ENCODE measurements around the gene TOR2A. TPM values are rescaled to one million over a fixed set of nuclear protein-coding genes. Genes with fewer than 3 reads are reported as not detected.
A peak's percentile ranks its signal among the peaks of the same experiment; 100 is the strongest.

The TOR2A gene
- total and polyA plus RNA-seq, 10 donors, result 16.8 to 36.5 (median 22.7) TPM

- DNase-seq, result peak; percentile 94
- Histone ChIP-seq H3K4me3 (peak within 1 kb of the TSS; percentile 48 to 83 (median 61)), H3K27me3 (replicated peaks in 1 of 7) (no peaks in the 10 kb centered on the region), H3K9me3 (no peaks in the 10 kb centered on the region), H3K27ac (peak within 1 kb of the TSS; percentile 88 to 99 (median 95)), H3K36me3 (peaks cover 0 to 18% (median 9%) of the 10 kb centered on the region in 6 donors), H3K4me1 (peaks cover 36 to 99% (median 82%) of the 10 kb centered on the region in 6 donors)
- WGBS, 5 donors, result 8 to 37% (median 18%) methylated on average over 12 to 13 of the region's 13 CpGs
- TF ChIP-seq POLR2A (IDR thresholded peaks at IDR 0.05), result no peak
- peak; percentile 73 to 83 (median 77) for TF ChIP-seq POLR2AphosphoS5 (IDR thresholded peaks at IDR 0.05)
- peak in 1 of 11 experiments; percentile 9 for TF ChIP-seq CTCF (IDR thresholded peaks at IDR 0.05 in 8 of 11, conservative IDR thresholded peaks at IDR 0.05 in 3 of 11)
- intact Hi-C loops (cut with DNase I; ENCODE audit: low total_unique reads), result no loop called here
Observed at GRCh38 chr9:127778280-127779135, 43.4 kb upstream of the TOR2A start, which contains the start of gene SH2D3C. Gene SH2D3C (minus strand): TSS chr9:127778666. CDS start chr9:127778627, 39 bp downstream.

DNA sequence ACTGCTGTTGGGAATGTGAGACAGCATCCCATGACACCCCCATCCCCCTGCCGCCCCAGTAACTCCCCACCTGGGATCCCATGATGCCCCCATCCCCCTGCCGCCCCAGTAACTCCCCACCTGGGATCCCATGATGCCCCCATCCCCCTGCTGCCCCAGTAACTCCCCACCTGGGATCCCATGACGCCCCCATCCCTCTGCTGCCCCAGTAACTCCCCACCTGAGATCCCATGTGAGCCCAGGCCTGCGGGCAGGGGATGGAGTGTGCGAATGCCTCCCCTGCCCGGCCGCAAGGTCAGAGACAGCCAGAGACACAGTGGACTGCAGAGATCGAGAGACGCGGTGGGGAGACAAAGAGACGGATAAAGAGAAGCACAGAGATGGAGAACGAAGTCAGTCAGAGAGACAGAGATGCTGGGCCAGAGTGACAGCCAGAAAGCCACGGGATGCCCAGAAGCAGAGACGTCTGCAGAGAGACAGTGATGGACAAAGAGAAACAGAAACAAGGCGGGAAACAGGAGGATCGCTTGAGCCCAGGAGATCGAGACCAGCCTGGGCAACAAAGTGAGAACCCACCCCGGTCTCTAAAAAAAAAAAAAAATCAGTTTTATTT lies 42.4 kb upstream of the TOR2A start:
- Histone ChIP-seq H3K27me3 (replicated peaks in 1 of 7) (no peaks in the 10 kb centered on the region), H3K4me3 (peak overlapping the region; percentile 48 to 83 (median 61)), H3K9me3 (no peaks in the 10 kb centered on the region), H3K36me3 (peaks cover 0 to 29% (median 19%) of the 10 kb centered on the region in 6 donors), H3K27ac (peak overlapping the region; percentile 88 to 99 (median 95)), H3K4me1 (peaks cover 26 to 99% (median 77%) of the 10 kb centered on the region in 6 donors)
- WGBS, 5 donors, result 24 to 33% (median 28%) methylated on average over 17 to 18 of the region's 18 CpGs
- peak; percentile 83 for DNase-seq
- intact Hi-C loops (cut with DNase I; ENCODE audit: low total_unique reads), result no loop called here
- no peak for TF ChIP-seq CTCF (IDR thresholded peaks at IDR 0.05 in 8 of 11, conservative IDR thresholded peaks at IDR 0.05 in 3 of 11)
- TF ChIP-seq POLR2A (IDR thresholded peaks at IDR 0.05), result no peak
- no peak for TF ChIP-seq POLR2AphosphoS5 (IDR thresholded peaks at IDR 0.05)

DNA sequence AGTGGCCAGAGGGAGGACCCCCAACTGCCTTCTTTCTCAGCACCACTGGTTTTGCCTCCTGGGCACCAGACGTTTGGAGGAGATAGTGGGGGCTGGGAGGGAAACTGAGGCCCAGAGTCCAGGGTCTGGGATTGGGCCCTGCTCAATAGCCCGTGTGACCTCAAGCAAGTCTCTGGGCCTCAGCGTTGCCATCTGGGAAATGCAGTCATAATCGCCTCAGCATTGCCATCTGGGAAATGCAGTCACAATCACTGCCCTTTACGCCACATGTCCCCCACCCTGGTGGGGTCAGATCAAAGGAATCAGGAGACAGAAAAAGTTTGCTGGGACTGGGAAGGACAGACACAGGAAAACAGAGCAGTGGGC lies 41.8 kb upstream of the TOR2A start:
- peaks cover 0 to 34% (median 22%) of the 10 kb centered on the region in 6 donors for H3K36me3 ChIP-seq
- intact Hi-C loops (cut with DNase I; ENCODE audit: low total_unique reads), result no loop called here
- no peak for DNase-seq
- 8 to 50% (median 22%) methylated on average over 5 of the region's 5 CpGs for WGBS, 5 donors
- H3K9me3 ChIP-seq, result no peaks in the 10 kb centered on the region
- peak overlapping the region; percentile 33 to 99 (median 92) for H3K27ac ChIP-seq
- H3K4me3 ChIP-seq, result peak overlapping the region; percentile 48 to 83 (median 61)
- H3K27me3 ChIP-seq (replicated peaks in 1 of 7), result no peaks in the 10 kb centered on the region
- TF ChIP-seq POLR2A (IDR thresholded peaks at IDR 0.05) (no peak), POLR2AphosphoS5 (IDR thresholded peaks at IDR 0.05) (no peak), CTCF (IDR thresholded peaks at IDR 0.05 in 8 of 11, conservative IDR thresholded peaks at IDR 0.05 in 3 of 11) (no peak)
- peaks cover 23 to 99% (median 75%) of the 10 kb centered on the region in 6 donors for H3K4me1 ChIP-seq

Measured in spleen (tissue), 11 donors.